Activated CD4-positive, alpha-beta T cell treated with anti-CD3 and anti-CD28 coated beads, Interleukin-2, amount 10 ng/mL, durations not matched to agents 7 days and 5 days (primary cell): ENCODE measurements around the gene SPRR2G. TPM values are rescaled to one million over a fixed set of nuclear protein-coding genes. Genes with fewer than 3 reads are reported as not detected.
"Not testable (repeated sequence)": the region's sequence is repeated elsewhere in the genome, so short reads cannot be mapped to it uniquely, and the experiment has no call there.

Experiments used
- CTCF ChIA-PET: fragments of 350-600 bp; sonication (Branson Sonifier 250); formaldehyde crosslinking; loops from one replicate; lab custom pipeline; 2021; ENCODE audit warnings: antibody characterized with exemption; lab: Charles Lee
- POLR2A ChIA-PET: fragments of 350-600 bp; sonication (Branson Sonifier 250); formaldehyde crosslinking; loops from one replicate; lab custom pipeline; 2021; ENCODE audit warnings: antibody characterized with exemption; lab: Charles Lee
- DNase-seq: peaks from one replicate; pipeline ENCODE4 v3.0.0-alpha.2; 2020
- H3K27ac Mint-ChIP-seq: one replicate; pipeline ENCODE4 v1.8.0; 2021; ENCODE audit warnings: mild to moderate bottlenecking, moderate library complexity, mixed read lengths
- H3K27me3 Mint-ChIP-seq: one replicate; pipeline ENCODE4 v1.8.0; 2021; ENCODE audit warnings: mixed read lengths
- H3K36me3 Mint-ChIP-seq: one replicate; pipeline ENCODE4 v1.8.0; 2021; ENCODE audit warnings: low read depth, mixed read lengths
- H3K4me1 Mint-ChIP-seq: one replicate; pipeline ENCODE4 v1.8.0; 2021; ENCODE audit warnings: mixed read lengths
- H3K4me3 Mint-ChIP-seq: one replicate; pipeline ENCODE4 v1.8.0; 2021; ENCODE audit warnings: mild to moderate bottlenecking, moderate library complexity, mixed read lengths
- H3K9me3 Mint-ChIP-seq: one replicate; pipeline ENCODE4 v1.8.0; 2021; ENCODE audit warnings: mixed read lengths
- total RNA-seq, 2 experiments: library from RNA; stranded (reverse); gene quantifications; one replicate each; pipeline ENCODE4 v1.2.3, GENCODE V29; 2021

SPRR2G gene
- not detected for total RNA-seq

GRCh38 chr1:153150846-153151245 lies at the start of gene SPRR2G:
TSS of gene SPRR2G (minus strand) at chr1:153150890. CDS start at chr1:153150110, 780 bp downstream.
- Mint-ChIP-seq H3K27me3 (peaks cover 23% of the 10 kb centered on the region), H3K36me3 (no peaks in the 10 kb centered on the region), H3K4me1 (no peaks in the 10 kb centered on the region), H3K9me3 (no peaks in the 10 kb centered on the region), H3K27ac (no peak within 1 kb of the TSS), H3K4me3 (no peak within 1 kb of the TSS)
- CTCF ChIA-PET, result no interaction called here
- POLR2A ChIA-PET, result no interaction called here
- no peak for DNase-seq

- DNase-seq, result no peak
- no peaks in the 10 kb centered on the region for H3K36me3 Mint-ChIP-seq
- CTCF ChIA-PET, result interaction anchor here (0.6 kb wide), 1 partner anchor 175 kb away, joined by 3 read pairs; no protein-coding TSS in a partner anchor
- no peaks in the 10 kb centered on the region for H3K9me3 Mint-ChIP-seq
- H3K4me1 Mint-ChIP-seq, result no peaks in the 10 kb centered on the region
- H3K4me3 Mint-ChIP-seq, result no peak overlapping the region
- H3K27ac Mint-ChIP-seq, result no peak overlapping the region
- peaks cover 24% of the 10 kb centered on the region for H3K27me3 Mint-ChIP-seq
- POLR2A ChIA-PET, result no interaction called here
Observed at GRCh38 chr1:153195216-153195615, 44.5 kb upstream of the SPRR2G start.

GRCh38 chr1:153194331-153195050 lies 43.8 kb upstream of the SPRR2G start:
- no peak for DNase-seq
- POLR2A ChIA-PET, result no interaction called here
- H3K9me3 Mint-ChIP-seq, result no peaks in the 10 kb centered on the region
- H3K27ac Mint-ChIP-seq, result no peak overlapping the region
- no peaks in the 10 kb centered on the region for H3K4me1 Mint-ChIP-seq
- H3K4me3 Mint-ChIP-seq, result no peak overlapping the region
- CTCF ChIA-PET, result no interaction called here
- peaks cover 28% of the 10 kb centered on the region for H3K27me3 Mint-ChIP-seq
- H3K36me3 Mint-ChIP-seq, result no peaks in the 10 kb centered on the region

GRCh38 chr1:153192697-153193096 lies 42.0 kb upstream of the SPRR2G start:
- H3K36me3 Mint-ChIP-seq, result no peaks in the 10 kb centered on the region
- no peak overlapping the region for H3K27ac Mint-ChIP-seq
- ChIA-PET CTCF (no interaction called here), POLR2A (no interaction called here)
- no peak overlapping the region for H3K4me3 Mint-ChIP-seq
- no peak for DNase-seq
- H3K9me3 Mint-ChIP-seq, result no peaks in the 10 kb centered on the region
- no peaks in the 10 kb centered on the region for H3K4me1 Mint-ChIP-seq
- peaks cover 28% of the 10 kb centered on the region for H3K27me3 Mint-ChIP-seq

GRCh38 chr1:153190373-153190772 lies 39.7 kb upstream of the SPRR2G start:
- POLR2A ChIA-PET, result no interaction called here
- Mint-ChIP-seq H3K4me1 (no peaks in the 10 kb centered on the region), H3K36me3 (no peaks in the 10 kb centered on the region), H3K27ac (no peak overlapping the region), H3K9me3 (peaks cover 4% of the 10 kb centered on the region), H3K4me3 (no peak overlapping the region), H3K27me3 (peaks cover 34% of the 10 kb centered on the region)
- no peak for DNase-seq
- CTCF ChIA-PET, result no interaction called here

GRCh38 chr1:153188301-153188700 lies 37.6 kb upstream of the SPRR2G start:
- POLR2A ChIA-PET, H3K9me3 Mint-ChIP-seq, DNase-seq, H3K36me3 Mint-ChIP-seq, H3K27ac Mint-ChIP-seq, H3K4me3 Mint-ChIP-seq, H3K4me1 Mint-ChIP-seq: not testable (repeated sequence)
- H3K27me3 Mint-ChIP-seq, result peaks cover 25% of the 10 kb centered on the region
- CTCF ChIA-PET, result interaction anchor here (1.0 kb wide), 1 partner anchor 8 kb away, joined by 3 read pairs; no protein-coding TSS in a partner anchor

GRCh38 chr1:153180556-153180955 lies 29.9 kb upstream of the SPRR2G start:
- ChIA-PET POLR2A (no interaction called here), CTCF (no interaction called here)
- Mint-ChIP-seq H3K36me3 (no peaks in the 10 kb centered on the region), H3K27ac (no peak overlapping the region), H3K4me1 (no peaks in the 10 kb centered on the region), H3K9me3 (peaks cover 2% of the 10 kb centered on the region), H3K27me3 (peaks cover 25% of the 10 kb centered on the region), H3K4me3 (no peak overlapping the region)
- DNase-seq, result no peak

GRCh38 chr1:153178922-153179321 lies 28.2 kb upstream of the SPRR2G start:
- Mint-ChIP-seq H3K4me3 (no peak overlapping the region), H3K27me3 (peaks cover 28% of the 10 kb centered on the region), H3K36me3 (no peaks in the 10 kb centered on the region), H3K4me1 (no peaks in the 10 kb centered on the region), H3K9me3 (no peaks in the 10 kb centered on the region), H3K27ac (no peak overlapping the region)
- DNase-seq, result no peak
- ChIA-PET POLR2A (no interaction called here), CTCF (no interaction called here)

GRCh38 chr1:153174624-153175023 lies 23.9 kb upstream of the SPRR2G start:
- CTCF ChIA-PET, result no interaction called here
- no peaks in the 10 kb centered on the region for H3K4me1 Mint-ChIP-seq

GRCh38 chr1:153168686-153169085 lies 18.0 kb upstream of the SPRR2G start:
- no peak for DNase-seq
- Mint-ChIP-seq H3K4me1 (no peaks in the 10 kb centered on the region), H3K4me3 (no peak overlapping the region), H3K36me3 (no peaks in the 10 kb centered on the region), H3K9me3 (no peaks in the 10 kb centered on the region), H3K27me3 (peaks cover 20% of the 10 kb centered on the region), H3K27ac (no peak overlapping the region)
- POLR2A ChIA-PET, result no interaction called here
- CTCF ChIA-PET, result no interaction called here

More at GRCh38 chr1:153174624-153175023, 23.9 kb upstream of the SPRR2G start:
- Mint-ChIP-seq H3K27me3 (peaks cover 25% of the 10 kb centered on the region), H3K9me3 (no peaks in the 10 kb centered on the region), H3K36me3 (no peaks in the 10 kb centered on the region), H3K27ac (no peak overlapping the region), H3K4me3 (no peak overlapping the region)
- no peak for DNase-seq
- POLR2A ChIA-PET, result no interaction called here

- Mint-ChIP-seq H3K27ac (no peak overlapping the region), H3K9me3 (peaks cover 4% of the 10 kb centered on the region), H3K4me1 (no peaks in the 10 kb centered on the region), H3K36me3 (no peaks in the 10 kb centered on the region), H3K4me3 (no peak overlapping the region), H3K27me3 (peaks cover 19% of the 10 kb centered on the region)
- DNase-seq, result no peak
- CTCF ChIA-PET, result no interaction called here
- POLR2A ChIA-PET, result no interaction called here
Observed at GRCh38 chr1:153155541-153155940, 4.9 kb upstream of the SPRR2G start.

GRCh38 chr1:153152481-153152880 lies 1.8 kb upstream of the SPRR2G start:
- DNase-seq, result no peak
- Mint-ChIP-seq H3K27me3 (peaks cover 20% of the 10 kb centered on the region), H3K36me3 (no peaks in the 10 kb centered on the region), H3K27ac (no peak overlapping the region), H3K4me3 (no peak overlapping the region), H3K9me3 (no peaks in the 10 kb centered on the region), H3K4me1 (no peaks in the 10 kb centered on the region)
- POLR2A ChIA-PET, result no interaction called here
- CTCF ChIA-PET, result no interaction called here

- Mint-ChIP-seq H3K4me3 (no peak overlapping the region), H3K27me3 (peaks cover 36% of the 10 kb centered on the region), H3K4me1 (no peaks in the 10 kb centered on the region), H3K27ac (no peak overlapping the region), H3K9me3 (no peaks in the 10 kb centered on the region), H3K36me3 (no peaks in the 10 kb centered on the region)
- POLR2A ChIA-PET, result no interaction called here
- CTCF ChIA-PET, result interaction anchor here (0.7 kb wide), 1 partner anchor 140 kb away, joined by 7 read pairs; no protein-coding TSS in a partner anchor
- no peak for DNase-seq
Observed at GRCh38 chr1:153141377-153141776, 9.3 kb downstream of the SPRR2G start.

GRCh38 chr1:153140484-153140883 lies 10.2 kb downstream of the SPRR2G start:
- H3K4me1 Mint-ChIP-seq, result no peaks in the 10 kb centered on the region
- no peaks in the 10 kb centered on the region for H3K36me3 Mint-ChIP-seq
- no peak for DNase-seq
- no peak overlapping the region for H3K4me3 Mint-ChIP-seq
- CTCF ChIA-PET, result no interaction called here
- POLR2A ChIA-PET, result no interaction called here
- no peak overlapping the region for H3K27ac Mint-ChIP-seq
- peaks cover 33% of the 10 kb centered on the region for H3K27me3 Mint-ChIP-seq
- H3K9me3 Mint-ChIP-seq, result no peaks in the 10 kb centered on the region
